HG02610 (cell line): ENCODE data around the gene PAFAH1B1.
"Not testable (repeated sequence)": the region's sequence is repeated elsewhere in the genome, so short reads cannot be mapped to it uniquely, and the experiment has no call there.

Experiments used
- ATAC-seq: cut with Tn5 transposase; IDR thresholded peaks from one replicate; pipeline ENCODE4 v1.9.1; 2021; ENCODE audit warnings: mild to moderate bottlenecking, moderate library complexity; ENCODE audit not compliant: unreplicated experiment

The PAFAH1B1 gene

DNA sequence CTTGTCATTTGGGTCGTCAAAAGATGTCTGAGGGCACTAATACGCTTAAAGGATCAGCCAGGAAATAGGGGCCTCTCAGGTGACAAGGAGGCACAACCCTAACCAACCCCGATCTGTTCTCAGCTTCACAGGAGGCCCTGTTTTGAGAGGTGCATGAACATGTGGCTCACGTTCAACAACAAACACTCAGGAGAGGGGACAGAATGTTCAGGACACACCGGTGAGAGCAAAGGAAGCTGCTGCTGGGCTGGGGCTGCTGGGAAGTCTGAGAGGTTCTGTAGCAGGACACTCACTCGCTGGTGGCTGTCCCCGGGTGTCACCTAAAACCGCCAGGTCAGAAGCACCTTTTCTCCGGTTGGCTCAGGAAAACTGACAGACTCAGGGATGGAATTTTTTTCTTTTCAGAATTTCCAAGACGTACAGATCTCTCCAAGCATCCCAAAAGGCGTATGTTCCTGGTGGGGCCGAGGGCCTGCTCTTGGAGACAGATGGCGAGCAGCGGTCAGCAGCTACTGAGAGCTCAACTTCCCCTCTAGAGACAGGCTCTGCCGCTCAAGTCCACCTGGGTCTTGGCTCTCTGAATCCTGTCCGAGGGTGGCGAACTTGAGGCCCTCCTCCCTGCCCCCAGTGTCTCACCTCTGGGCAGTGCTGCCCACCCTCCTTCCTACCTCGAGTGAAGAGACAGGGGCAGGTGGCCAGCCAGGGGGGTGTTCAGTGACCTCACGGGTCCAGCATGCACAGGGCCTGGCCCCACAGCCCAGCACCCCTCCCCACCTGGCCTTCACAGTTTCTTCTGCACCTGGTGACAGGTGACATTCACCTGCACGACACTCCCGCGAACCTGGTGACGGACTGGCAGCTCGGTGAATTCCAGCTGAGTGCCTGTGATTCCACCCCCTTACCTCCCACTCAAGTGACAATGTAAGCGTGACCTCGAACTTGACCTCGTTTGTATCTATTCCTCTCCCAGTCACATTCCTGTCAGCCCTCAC lies 95.2 kb downstream of the PAFAH1B1 start:
- no peak for ATAC-seq

DNA sequence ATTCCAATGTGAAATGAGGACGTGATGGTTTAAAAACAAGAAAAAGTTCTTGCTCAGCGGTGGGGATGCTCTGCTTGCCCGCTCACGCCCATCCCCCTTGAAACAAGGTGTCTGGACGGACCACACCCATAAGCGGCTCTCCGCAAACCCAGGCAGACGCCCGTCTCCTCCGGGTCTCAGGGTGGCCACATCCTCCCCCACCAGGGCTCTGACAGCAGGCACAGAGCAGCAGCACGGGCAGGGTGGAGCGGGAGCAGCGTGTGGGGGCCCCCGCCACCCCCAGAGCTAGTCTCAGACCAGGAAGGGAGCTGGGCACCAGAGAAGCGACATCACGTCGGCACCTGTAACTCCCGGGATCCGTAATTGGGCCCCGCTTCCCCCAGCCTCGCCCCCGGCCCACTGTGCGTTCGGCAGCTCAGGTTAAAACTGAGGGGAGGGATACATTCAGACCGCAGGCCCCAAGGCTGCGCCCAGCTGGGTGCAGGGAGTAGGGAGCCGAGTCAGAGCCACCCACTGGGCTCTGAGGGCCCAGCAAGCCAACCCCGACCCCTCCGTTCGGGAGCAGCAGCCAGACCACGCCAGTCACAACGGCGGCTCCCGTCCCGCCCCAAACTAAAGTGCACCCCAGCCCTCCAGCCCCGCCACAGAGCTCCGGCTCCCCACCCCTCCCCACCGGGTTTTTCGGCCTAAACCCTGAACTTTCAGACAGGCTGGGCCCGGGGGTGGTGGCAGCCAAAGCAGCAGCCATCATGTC lies 96.1 kb downstream of the PAFAH1B1 start:
- ATAC-seq: no peak

GRCh38 chr17:2690165-2691068 lies 97.0 kb downstream of the PAFAH1B1 start:
- no peak for ATAC-seq

GRCh38 chr17:2691069-2691871 lies 97.8 kb downstream of the PAFAH1B1 start:
- ATAC-seq: no peak

GRCh38 chr17:2691965-2692780 lies 98.7 kb downstream of the PAFAH1B1 start:
- ATAC-seq: no peak

DNA sequence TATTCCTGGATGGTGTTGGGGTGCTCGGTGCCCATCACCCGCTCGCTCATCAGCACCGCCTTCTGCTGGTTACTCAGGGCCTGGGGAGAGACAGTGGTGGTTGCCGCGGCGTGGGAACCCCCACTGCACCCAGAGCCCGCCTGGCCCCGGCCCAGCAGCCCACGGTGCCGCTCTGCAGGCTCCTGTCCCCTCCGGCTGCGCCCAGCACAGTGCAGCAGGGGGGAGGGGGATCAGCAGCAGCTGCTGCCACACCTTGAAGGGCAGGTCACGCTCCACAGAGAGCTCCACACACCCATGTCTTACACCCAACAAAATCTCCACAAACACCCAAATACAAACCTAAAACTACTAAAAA lies 99.3 kb downstream of the PAFAH1B1 start:
- ATAC-seq: no peak

GRCh38 chr17:2693561-2694380 lies 100.3 kb downstream of the PAFAH1B1 start:
- no peak for ATAC-seq

GRCh38 chr17:2694381-2695242 lies 101.2 kb downstream of the PAFAH1B1 start:
- no peak for ATAC-seq

- no peak for ATAC-seq
Measured at GRCh38 chr17:2695243-2695960, 101.9 kb downstream of the PAFAH1B1 start.

DNA sequence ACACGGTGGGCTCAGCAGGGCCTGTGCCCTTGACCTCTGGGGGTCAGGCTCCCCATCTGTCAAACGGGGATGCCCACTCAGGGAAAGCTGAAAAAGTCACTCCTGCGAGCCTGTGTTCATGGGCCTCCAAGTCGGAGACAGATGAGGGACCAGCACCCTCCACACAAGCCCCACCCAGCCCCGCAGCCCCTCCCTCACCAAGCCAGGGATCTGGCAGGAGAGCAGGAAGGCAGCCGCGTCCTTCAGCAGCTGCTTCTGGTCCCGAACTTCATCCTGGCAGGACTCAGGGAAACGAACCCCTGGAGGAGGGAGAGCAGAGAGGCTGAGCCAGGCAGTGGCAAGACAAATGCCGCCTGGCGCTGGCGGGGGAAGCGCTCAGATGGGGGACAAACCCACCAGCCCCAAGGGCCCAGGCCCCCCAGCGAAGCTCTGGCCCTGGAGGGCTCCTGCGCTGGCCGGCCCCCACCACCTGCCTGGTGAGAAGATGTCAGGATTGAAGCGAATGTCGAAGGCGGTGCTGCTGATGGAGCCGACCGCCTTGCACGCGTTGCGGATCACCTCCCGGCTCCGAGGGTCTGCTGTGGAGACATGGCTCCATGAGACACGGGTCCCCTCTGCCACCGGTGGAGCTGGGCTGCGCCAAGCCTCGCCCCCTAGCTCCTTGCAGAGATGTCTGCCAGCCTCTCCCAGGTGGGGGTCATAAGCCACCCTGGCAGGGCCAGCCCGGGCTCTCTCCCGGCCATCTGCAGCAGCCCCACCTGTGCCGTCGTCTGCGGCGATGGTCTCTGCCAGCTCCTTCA lies 102.7 kb downstream of the PAFAH1B1 start:
- ATAC-seq: no peak

DNA sequence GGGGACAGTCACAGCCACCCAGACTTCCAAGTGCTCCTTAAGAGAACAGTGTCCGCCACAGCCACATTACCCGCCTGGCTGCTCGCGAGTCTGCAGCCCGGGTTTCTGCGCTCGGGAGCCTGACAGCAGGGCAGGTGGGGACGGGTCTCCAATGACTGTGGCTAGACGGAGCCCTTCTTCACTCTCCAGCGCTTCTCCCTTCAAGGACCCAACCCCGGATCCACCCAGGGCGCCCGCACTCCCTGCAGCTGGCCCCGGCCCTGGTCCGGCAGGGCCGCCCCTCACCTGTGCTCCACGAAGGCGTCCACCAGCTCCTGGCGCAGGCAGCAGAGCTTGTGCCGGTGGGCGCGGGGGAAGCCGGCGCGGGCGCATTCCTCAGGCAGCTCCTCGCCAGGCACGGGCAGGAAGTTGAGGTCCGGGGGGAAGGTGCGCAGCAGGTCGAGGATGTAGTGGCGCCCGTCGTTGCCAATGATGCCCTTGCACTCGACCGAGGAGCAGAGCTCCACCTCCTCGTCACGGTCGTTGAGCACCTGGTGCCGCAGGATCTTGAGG lies 104.2 kb downstream of the PAFAH1B1 start:
- ATAC-seq: no peak

DNA sequence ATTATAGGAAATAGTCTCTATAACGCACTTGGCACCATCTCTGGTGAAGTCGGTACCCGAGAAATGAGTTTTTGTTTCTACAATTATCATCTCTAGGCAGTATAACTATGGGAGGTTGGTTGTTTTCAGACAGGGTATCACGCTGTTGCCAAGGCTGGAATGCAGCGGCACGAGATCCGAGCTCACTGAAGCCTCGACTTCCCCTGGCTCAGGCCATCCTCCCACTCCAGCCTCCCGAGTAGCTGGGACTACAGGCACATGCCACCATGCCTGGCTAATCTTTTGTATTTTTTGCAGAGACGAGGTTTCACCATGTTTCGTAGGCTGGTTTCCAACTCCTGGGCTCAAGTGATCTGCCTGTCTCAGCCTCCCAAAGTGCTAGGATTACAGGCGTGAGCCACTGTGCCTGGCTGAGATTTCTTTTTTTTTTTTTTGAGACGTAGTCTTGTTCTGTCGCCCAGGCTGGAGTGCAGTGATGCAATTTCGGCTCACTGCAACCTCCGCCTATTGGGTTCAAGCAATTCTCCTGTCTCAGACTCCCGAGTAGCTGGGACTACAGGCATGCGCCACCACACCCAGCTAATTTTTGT lies 105.9 kb downstream of the PAFAH1B1 start:
- ATAC-seq: not testable (repeated sequence)

- ATAC-seq: no peak
Measured at GRCh38 chr17:2700030-2700490, 106.6 kb downstream of the PAFAH1B1 start.

DNA sequence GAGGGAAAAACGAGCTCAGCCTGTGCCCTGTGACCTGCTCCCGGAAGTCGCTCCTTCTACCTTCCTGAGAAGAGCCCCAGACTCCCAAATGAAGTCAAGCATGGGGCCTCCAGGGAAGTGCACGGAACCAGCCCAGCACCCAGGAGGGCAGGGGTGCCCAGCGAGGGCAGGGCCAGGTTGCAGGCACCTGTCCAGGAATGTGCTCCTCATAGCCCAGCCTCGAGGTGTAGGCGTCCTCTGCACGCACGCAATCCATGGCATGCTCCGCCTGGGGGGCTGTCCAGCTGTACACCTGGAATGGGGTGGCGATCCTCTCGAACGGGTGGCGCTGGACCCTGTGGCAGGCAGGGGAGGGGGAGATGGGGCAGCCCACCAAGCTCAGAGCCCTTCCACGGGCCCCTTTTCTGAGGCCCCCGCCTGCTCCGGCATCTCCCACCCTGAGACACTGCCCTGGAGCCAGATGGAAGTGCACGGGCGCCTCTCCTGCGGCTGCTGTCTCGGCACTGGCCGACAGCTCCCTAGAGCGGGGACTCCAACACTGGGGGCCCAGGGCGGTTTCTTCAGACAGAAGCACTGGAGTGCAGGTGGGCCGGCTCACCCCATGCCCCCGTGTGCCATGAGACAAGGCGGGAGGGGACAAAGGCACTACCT lies 107.2 kb downstream of the PAFAH1B1 start:
- ATAC-seq: no peak
